NCI-H82 treated with DMSO at 0.1 percent for 48 hours (cell line): ENCODE measurements around the gene TMEM52B.
"Not testable (repeated sequence)": the region's sequence is repeated elsewhere in the genome, so short reads cannot be mapped to it uniquely, and the experiment has no call there.

Source experiments
- DNase-seq: peaks from one replicate; lab custom pipeline; 2025; ENCODE audit not compliant: unreplicated experiment; lab: John Stamatoyannopoulos, UW

The TMEM52B gene

DNA sequence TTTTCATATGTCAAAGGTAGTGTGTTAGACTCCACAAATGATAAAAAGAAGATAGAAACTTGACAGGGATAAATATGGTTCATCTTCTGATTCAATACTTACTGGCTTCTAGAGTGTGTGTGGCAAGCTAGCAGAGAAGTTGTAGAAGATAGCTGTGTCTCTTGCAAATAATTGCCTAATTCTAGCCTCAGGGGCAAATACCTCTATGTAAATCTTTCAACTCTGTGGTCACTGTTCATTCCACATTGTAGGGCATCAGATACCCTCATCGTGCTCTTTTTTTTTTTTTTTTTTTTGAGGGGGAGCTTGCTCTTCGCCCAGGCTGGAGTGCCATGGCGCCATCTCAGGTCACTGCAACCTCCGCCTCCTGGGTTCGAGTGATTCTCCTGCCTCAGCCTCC is 8.6 kb upstream of the TMEM52B start:
- no peak for DNase-seq

DNA sequence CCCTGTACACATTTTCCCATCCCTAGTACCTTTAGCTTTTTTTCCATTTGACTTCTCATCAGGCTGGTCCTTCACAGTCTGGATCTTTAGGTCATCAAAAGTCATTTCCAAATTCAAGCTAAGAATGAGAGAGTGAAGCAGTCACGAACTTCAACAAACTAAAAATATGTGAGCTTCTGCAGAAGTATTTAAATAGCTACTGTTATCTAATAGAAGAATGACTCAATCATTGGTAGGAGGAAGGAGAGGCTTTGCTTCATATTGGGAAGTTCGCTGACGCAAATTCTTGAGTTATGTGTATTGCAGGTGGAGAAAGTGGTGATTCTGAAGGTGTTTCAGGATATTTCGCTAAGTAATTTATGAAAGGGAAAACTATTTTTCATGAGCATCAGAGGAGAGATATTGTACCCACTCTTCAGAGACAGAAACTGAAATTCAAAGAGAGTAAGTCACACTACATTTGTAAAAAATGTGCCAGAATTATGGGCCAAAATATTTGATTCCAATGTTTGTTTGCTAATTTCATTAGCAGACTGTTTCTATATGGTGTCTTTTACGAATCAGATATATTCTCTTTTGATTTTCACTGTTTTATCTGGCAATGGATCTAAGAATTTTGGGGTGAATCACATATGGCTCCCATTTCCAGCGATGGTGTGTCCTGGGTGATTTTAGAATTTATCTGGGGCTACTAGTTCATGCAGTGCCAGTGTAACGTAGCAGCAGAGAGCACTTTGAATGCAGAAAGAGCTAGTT is 6.7 kb upstream of the TMEM52B start, which contains the start of gene OLR1:
TSS of gene OLR1 (minus strand) at position 160 of the 756 bp plus-strand sequence. CDS start at position 105, 55 bp downstream.
- DNase-seq = no peak

DNA sequence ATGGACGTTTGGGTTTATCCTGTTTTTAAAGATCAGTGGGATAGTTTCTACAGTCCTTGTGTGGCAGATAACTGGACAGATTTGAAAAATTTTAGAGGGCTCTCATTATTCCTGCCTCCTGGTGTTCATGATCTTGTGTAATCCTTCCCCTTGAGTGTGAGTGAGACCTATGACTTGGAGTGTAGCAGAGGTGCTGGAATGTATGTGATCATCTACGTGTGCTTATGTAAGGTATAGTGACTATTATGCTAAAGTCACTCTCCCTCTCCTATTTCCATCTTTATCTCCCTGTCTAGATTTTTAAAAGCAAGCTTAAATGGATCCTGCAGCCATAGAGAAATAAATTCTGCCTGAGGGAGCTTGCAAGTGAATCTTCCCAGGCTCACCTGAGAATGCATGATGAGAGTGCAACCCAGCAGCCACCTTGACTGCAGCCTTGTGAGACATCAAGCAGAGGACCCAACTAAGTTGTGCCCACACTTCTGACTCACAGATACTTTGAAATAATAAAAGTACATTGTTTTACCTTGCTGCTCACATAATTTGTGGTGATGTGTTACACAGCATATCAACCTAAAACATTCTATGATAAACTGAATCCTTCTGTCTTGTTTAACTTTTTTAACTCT is 3.7 kb upstream of the TMEM52B start:
- no peak for DNase-seq

DNA sequence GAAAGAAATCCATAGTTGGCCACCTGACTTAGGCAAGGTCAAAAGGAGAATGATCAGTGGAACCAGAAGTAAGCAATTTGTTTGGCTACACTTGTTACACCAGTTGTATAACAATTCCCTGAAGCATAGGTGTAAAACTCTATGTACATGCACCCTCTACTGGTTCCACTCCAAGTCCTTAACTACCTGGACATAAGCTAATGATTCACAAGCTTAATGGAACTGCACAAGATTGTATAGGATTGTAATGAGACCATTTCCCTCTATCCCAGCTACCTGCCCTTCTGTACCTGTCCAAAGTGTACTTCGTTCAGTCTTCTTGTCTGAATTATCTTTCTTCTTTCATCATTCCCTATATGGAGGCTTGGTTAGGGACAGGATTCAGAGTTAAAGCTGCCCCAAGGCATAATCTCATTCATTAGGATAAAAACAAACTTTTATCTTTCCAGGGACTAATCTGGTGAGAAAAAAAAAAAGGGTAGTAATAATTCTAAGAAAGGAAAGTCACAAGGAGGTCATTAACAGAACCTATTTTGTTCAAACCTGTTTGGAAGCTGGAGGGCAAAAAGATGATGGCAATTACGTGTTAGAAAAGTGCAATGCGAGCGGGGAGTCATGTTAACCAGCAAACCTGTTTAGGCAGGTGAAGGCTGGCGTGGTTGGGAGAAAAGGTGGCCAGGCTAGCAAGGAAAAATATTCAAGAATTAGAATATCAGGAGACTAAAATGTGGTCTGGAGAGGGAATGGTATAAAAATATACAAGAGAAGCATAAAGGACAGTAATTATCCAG is 2.8 kb upstream of the TMEM52B start:
- DNase-seq = no peak

DNA sequence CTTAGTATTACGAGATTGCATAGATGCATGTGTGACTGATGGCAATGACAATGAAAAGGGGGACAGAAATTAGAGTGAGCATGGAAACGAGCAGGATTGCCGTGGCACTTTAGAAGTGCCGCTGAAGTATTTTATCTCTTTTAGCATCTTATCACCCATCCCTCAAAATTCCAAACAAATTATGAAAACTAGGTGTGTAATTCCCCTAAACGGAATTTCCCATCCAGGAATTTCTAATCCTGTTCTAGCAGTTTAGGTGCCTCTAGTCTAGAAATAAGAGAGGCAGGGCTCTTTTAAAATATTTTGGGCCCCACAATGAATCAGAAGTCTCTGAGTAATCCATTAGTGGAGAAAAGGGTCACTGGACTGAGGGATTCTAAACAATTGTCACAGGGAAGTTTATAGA is 947 bp downstream of the TMEM52B start:
- no peak for DNase-seq

DNA sequence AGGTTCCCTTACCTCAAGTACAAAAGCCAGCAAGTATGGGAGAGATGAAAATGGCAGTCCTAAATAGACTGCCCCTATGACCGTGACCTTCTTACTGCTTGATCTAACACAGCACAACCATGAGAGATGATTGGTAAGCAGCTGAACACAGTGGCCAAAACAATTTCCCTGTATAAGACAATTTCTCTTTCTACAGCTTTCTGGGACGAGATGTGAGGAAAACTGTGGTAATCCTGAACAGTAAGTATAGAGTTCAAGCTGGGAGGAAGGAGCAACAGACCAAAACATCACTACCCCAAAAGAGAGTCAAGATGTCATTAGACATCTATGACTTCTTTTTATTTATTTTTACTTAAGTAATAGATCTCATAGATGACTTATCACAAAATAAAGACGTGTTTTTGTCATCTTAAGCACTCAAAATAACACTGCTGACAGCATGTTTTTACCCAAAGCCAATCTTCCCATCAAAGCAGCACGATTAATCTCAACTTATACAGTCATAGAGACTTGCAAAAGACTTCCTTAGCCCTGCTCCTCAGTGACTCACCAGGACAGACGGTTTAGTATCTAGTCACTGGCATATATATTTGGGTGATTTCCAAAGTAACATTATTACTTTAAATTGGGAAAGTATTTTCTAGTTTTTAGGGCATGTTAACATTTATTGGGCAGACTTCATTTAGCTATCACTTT is 3.7 kb downstream of the TMEM52B start:
- no peak for DNase-seq

DNA sequence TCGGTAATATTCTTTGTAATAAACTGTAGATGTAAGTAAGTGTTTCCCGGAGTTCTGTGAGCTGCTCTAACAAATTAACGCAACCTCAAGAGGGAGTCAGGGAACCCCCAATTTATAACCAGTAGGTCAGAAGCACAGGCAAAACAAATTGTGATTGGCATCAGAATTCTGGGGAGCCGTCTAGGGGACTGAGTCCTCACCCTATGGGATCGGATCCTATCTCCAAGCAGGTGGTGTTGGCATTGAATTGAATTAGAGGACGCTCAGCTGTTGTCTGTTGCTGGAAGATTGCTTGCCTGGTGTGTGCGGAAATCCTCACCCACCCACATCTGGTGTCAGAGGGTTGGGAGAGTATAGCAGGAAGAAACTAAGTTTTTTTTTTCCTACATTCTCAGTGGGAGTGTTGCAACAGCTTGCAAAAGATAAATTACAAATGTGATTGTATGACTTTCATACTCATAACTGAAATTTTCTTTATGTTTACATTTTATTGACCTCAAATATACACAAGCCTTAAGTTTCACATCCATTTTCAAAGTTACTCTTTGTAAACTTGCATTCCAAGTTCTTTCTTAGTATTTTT is 5.5 kb downstream of the TMEM52B start:
- DNase-seq = no peak

DNA sequence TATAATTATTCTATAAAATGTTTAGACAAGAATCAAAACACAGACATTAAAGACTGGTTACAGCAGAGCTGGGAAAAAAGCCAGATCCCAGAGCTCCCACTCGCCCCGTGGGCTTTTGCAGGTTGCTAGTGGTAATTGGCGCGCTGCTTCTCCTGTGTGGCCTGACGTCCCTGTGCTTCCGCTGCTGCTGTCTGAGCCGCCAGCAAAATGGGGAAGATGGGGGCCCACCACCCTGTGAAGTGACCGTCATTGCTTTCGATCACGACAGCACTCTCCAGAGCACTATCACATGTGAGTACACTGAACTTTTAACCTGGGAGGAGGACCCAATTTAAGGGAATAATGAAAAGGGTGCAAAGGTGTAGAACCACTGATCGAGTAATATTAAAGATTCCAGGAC is 7.5 kb downstream of the TMEM52B start:
- no peak for DNase-seq

DNA sequence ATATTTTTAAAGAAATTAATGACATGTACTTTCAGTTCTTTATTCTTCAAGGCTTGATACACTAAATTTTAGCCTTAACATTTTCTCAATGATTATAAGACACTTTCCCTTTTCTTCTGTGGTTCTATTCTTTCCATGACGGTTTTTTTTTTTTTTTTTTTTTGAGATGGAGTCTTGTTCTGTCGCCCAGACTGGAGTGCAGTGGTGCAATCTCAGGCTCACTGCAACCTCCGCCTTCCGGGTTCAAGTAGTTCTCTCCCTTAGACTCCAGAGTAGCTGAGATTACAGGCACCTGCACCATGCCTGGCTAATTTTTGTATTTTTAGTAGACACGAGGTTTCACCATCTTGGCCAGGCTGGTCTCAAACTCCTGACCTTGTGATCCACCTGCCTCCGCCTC is 8.1 kb downstream of the TMEM52B start:
- not testable (repeated sequence) for DNase-seq

DNA sequence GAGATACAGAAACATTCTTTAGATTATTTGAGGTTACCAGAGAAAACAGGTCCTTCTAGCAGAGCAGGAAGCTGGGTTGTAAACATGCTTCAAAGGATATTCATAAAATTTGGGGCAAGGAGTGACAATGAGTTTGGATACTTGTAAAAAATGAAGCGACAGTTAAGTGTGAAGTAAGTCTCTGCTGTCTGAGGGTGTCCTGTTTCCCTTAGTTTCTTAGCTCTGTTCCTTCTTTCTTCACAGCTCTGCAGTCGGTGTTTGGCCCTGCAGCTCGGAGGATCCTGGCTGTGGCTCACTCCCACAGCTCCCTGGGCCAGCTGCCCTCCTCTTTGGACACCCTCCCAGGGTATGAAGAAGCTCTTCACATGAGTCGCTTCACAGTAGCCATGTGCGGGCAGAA is 10.8 kb downstream of the TMEM52B start:
- DNase-seq = no peak

DNA sequence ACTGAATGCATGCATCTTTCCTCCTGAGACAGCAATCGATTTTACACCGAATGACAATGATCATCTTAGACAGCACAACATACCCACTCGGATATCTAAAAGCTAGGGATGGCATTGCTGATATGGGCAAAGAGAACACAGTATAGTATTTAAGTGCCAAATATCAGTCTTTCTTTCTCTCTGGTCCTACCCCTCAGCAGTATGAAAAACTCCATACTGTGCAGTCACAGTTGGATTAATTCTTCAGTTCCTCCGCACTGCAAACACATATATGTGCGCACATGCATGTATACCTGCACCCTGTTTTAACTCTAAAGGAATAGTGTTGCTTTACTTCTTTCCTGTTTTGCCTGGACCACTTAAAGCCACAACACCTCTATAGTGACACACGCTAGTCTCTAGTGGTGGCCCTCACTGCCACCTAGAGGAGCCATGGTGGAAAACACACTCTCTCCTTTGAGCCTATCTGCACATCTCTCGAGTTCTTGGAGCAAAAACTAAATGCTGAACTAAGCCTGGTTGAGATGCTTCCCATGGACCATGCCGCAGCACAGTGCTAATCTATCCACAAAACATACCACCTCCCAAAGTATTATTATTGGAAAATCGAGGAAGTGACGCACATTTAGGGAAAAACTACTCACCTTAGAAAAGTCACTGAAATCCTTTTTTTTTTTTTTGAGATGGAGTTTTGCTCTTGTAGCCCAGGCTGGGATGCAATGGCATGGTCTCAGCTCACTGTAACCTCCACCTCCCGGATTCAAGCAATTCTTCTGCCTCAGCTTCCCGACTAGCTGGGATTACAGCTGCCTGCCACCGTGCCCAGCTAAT is 11.9 kb downstream of the TMEM52B start:
- peak; percentile 36 for DNase-seq

DNA sequence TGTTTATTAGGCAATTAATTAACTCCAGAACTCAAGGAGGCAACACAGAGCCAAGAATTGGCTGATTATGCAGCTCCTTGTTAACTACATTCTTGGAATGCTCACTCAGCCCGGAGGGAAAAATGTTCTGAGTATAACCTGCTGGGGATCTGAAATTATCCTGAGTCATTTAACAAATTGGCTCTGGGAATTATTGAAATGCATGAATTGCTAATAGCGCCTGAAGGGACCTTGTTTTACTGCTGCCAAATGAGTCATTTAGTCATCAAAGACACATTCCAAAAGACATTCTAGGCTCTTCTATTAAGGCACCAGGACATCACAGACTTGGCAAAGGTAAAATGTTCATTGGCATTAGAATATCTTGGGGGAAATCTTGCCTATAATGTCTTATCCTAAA is 13.0 kb downstream of the TMEM52B start:
- no peak for DNase-seq

DNA sequence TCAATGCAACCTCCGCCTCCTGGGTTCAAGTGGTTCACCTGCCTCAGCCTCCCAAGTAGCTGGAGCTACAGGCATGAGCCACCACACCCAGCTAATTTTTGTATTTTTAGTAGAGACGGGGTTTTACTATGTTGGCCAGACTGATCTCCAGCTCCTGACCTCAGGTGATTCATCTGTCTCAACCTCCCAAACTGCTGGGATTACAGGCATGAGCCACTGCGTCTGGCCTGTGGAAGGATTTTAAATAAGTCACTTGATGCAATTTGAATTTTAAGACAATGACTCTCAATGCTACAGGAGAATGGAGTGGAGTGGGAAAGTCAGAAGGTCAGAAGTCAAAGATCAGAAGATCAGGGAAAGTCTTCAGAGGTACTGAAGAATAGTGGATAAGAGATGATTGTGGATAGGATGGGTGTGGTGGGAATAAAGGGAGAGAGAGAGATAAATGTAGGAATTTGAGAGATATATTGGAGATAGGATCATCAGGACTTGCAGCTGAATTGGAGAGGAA is 15.4 kb downstream of the TMEM52B start:
- DNase-seq = no peak

DNA sequence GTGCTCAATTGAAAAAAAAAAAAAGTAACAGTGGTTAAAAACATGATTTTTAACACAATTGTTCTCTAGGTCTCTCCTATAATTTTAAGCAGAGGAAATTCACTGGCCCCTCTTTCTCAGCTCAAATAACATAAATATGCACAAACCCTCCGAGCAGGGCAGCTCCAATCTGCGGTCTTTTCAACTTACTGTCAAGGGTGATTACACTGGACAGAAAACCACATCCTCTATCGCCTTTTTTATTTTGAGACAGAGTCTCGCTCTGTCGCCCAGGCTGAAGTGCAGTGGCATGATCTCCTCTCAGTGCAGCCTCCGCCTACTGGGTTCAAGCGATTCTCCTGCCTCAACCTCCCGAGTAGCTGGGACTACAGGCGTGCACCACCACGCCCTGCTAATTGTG is 17.4 kb downstream of the TMEM52B start:
- no peak for DNase-seq

DNA sequence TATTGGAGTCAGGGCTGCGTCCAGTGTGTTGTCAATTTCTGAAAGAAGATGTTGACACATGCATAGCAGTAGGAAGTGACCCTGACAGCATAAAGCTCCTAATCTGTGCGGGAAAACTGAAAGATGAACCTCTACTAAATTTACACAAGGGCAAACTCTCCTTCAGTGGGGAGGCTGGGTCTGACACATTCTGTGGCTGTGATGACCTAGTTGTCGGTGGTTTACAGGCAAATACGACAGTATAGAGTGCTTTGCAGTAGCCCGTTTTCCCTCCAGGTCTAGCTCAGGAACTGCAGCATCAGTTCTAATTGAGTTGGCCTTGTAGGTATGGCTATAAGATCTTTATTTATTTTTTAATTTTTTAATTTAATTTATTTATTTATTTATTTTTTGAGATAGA is 19.0 kb downstream of the TMEM52B start:
- no peak for DNase-seq

DNA sequence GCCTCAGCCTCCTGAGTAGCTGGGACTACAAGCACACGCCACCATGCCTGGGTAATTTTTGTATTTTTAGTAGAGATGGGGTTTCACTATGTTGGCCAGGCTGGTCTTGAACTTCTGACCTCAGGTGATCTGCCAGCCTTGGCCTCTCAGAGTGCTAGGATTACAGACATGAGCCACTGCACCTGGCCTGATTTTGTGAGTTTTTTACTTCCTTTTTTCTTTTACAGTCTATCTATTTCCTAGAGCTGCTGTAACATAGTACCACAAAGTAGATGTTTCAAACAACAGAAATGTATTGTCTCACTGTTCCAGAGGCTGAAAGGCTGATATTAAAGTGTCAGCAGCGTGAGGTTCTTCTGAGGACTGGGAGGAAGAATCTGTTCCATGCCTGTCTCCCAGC is 25.7 kb downstream of the TMEM52B start:
- not testable (repeated sequence) for DNase-seq

DNA sequence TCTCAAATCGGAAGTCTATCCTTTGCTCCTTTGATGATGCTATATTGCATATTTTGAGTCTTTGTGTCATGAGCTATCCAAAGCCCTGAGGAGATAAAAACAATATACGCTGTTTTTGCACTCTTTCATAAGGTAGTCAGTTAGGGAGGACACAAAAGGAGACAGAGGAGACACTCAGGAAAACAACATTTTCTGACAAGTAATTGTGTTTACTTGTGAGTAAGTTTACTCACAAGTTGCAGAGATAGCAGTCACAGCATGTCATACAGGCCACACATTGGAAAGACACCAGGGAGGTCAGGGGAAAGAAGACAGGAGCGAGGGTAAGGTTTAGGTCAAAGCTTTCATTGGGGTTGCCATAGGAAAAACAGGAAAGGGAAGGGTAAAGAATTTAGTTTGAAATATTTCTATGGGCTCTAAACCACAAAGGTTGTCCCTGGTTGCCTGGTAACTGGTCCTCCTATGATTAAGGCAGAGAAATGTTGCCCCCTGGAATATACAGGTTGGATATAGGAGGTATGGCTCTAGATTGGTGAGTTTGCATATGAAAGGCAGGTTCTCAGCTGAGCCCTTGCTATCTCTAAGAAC is 26.5 kb downstream of the TMEM52B start:
- DNase-seq = no peak

DNA sequence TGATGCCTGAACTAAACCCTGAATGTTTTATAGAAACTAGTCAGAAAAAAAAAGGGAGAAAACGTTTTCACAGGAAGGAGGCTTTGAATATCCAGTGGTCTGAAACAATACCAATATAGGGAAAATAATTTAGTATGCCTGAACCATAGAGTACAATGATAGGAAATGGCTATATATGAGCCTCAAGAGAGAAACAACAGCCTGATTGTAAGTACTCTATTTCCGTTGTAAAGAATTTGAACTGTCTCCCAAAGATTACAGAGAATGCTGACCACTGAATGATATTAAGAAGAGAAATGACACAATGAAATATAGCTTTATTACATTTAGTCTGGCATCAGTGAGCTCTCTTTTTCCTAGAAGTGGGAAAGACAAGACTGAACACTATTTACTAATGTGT is 28.3 kb downstream of the TMEM52B start:
- no peak for DNase-seq

DNA sequence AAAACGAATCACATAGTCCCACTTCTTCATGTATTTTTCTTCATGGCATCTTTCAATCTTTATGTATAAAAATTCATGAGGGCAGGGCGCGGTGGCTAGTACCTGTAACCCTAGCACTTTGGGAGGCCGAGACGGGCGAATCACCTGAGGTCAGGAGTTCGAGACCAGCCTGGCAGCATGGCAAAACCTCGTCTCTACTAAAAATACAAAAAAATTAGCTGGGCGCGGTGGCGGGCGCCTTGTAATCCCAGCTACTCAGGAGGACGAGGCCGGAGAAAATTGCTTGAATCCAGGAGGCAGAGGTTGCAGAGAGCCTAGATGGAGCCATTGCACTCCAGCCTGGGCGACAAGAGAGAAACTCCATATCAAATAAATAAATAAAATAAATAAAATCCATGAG is 31.4 kb downstream of the TMEM52B start:
- no peak for DNase-seq
